Hepatocyte (in vitro differentiated cells): ENCODE data around the gene HTRA1. TPM values are rescaled to one million over a fixed set of nuclear protein-coding genes. Genes with fewer than 3 reads are reported as not detected.

Source experiments
- DNase-seq: peaks from one replicate; pipeline ENCODE4 v3.0.0-alpha.2; 2016; ENCODE audit warnings: low spot score
- H2AFZ ChIP-seq: fragments of 200-600 bp; sonication (generic); 2 replicates; pipeline ENCODE4 v1.6.0; 2016; ENCODE audit warnings: antibody characterized with exemption, mild to moderate bottlenecking
- H3K27ac ChIP-seq: fragments of 200-600 bp; sonication (generic); 2 replicates; pipeline ENCODE4 v1.5.1; 2016; ENCODE audit warnings: mild to moderate bottlenecking
- H3K27me3 ChIP-seq: fragments of 200-600 bp; sonication (generic); 2 replicates; pipeline ENCODE4 v1.6.1; 2016
- H3K36me3 ChIP-seq: fragments of 200-600 bp; sonication (generic); replicated peaks from 2 replicates; pipeline ENCODE4 v1.5.1; 2016; ENCODE audit warnings: low read depth; ENCODE audit not compliant: insufficient read depth
- H3K4me1 ChIP-seq: fragments of 200-600 bp; sonication (generic); 2 replicates; pipeline ENCODE4 v1.5.1; 2016; ENCODE audit warnings: mild to moderate bottlenecking, moderate library complexity; ENCODE audit not compliant: insufficient read depth
- H3K4me2 ChIP-seq: fragments of 200-600 bp; sonication (generic); 2 replicates; pipeline ENCODE4 v1.6.0; 2016
- H3K4me3 ChIP-seq: fragments of 200-600 bp; sonication (generic); 2 replicates; pipeline ENCODE4 v1.5.1; 2016; ENCODE audit warnings: mild to moderate bottlenecking
- H3K79me2 ChIP-seq: fragments of 200-600 bp; sonication (generic); 2 replicates; pipeline ENCODE4 v1.6.0; 2017; ENCODE audit warnings: mild to moderate bottlenecking
- H3K9me2 ChIP-seq: fragments of 200-600 bp; sonication (generic); replicated peaks from 2 replicates; pipeline ENCODE4 v1.6.0; 2017; ENCODE audit warnings: mild to moderate bottlenecking; ENCODE audit not compliant: insufficient read depth
- H3K9me3 ChIP-seq: fragments of 200-600 bp; sonication (generic); 2 replicates; pipeline ENCODE4 v1.5.1; 2016; ENCODE audit warnings: low read depth, mild to moderate bottlenecking
- H4K20me1 ChIP-seq: fragments of 200-600 bp; sonication (generic); 2 replicates; pipeline ENCODE4 v1.6.0; 2016; ENCODE audit warnings: mild to moderate bottlenecking; ENCODE audit not compliant: insufficient read depth, poor library complexity, severe bottlenecking
- CTCF ChIP-seq: fragments of 200-600 bp; sonication (generic); IDR thresholded peaks from 2 replicates; pipeline ENCODE4 v1.5.1; 2016; ENCODE audit warnings: antibody characterized with exemption, mild to moderate bottlenecking; ENCODE audit not compliant: poor library complexity
- EZH2 ChIP-seq: fragments of 200-600 bp; sonication (generic); IDR thresholded peaks from 2 replicates; pipeline ENCODE4 v1.6.1; 2016; ENCODE audit warnings: antibody characterized with exemption, mild to moderate bottlenecking, borderline replicate concordance
- EZH2phosphoT487 ChIP-seq: fragments of 200-600 bp; sonication (generic); IDR thresholded peaks from one replicate; pipeline ENCODE4 v1.6.1; 2018; ENCODE audit warnings: antibody characterized with exemption, mild to moderate bottlenecking, low read depth, moderate library complexity; ENCODE audit not compliant: unreplicated experiment, severe bottlenecking
- WGBS: methylation state at CpG from one replicate; pipeline ENCODE4 v1.1.6; 2016; ENCODE audit warnings: low lambda C conversion rate; ENCODE audit errors: missing lambda C conversion rate; 5-methylcytosine and 5-hydroxymethylcytosine counted together
- polyA plus RNA-seq: library from polyadenylated mRNA; unstranded; fragments of >200 nt; fragmentation: Nextera tagmentation; extraction: Ambion mirVana; gene quantifications from 2 replicates; pipeline ENCODE4 v1.2.1, GENCODE V29; 2016
- total RNA-seq: library from RNA; depleted of rRNA; stranded (reverse); fragments of >200 nt; gene quantifications from 2 replicates; pipeline ENCODE4 v1.2.3, GENCODE V29; 2014

HTRA1 gene
- total and polyA plus RNA-seq, 2 experiments from 2014 or later = 91.9 to 160 TPM

- no peak for DNase-seq
- no peaks in the 10 kb centered on the region for H4K20me1 ChIP-seq
- no peaks in the 10 kb centered on the region for H3K9me2 ChIP-seq
- no peaks in the 10 kb centered on the region for H3K79me2 ChIP-seq
- H3K36me3 ChIP-seq = no peaks in the 10 kb centered on the region
- H3K4me3 ChIP-seq = no peak overlapping the region
- 69% methylated on average over 5 of the region's 5 CpGs for WGBS
- H3K4me2 ChIP-seq = no peak overlapping the region
- no peaks in the 10 kb centered on the region for H3K27me3 ChIP-seq
- no peak overlapping the region for H3K27ac ChIP-seq
- no peaks in the 10 kb centered on the region for H3K9me3 ChIP-seq
- no peak overlapping the region for H2AFZ ChIP-seq
- no peak for TF ChIP-seq CTCF
- H3K4me1 ChIP-seq = peaks cover 13% of the 10 kb centered on the region
These were observed 38.8 kb downstream of the HTRA1 start for GRCh38 chr10:122500194-122500593.

- no peaks in the 10 kb centered on the region for H3K79me2 ChIP-seq
- TF ChIP-seq CTCF = no peak
- TF ChIP-seq EZH2 = no peak
- TF ChIP-seq EZH2phosphoT487 = no peak
- DNase-seq = no peak
- H3K4me3 ChIP-seq = no peak overlapping the region
- WGBS = 93% methylated on average over 6 of the region's 6 CpGs
- H3K4me2 ChIP-seq = no peak overlapping the region
- H3K36me3 ChIP-seq = no peaks in the 10 kb centered on the region
- H2AFZ ChIP-seq = no peak overlapping the region
- peaks cover 13% of the 10 kb centered on the region for H3K4me1 ChIP-seq
- H3K9me3 ChIP-seq = no peaks in the 10 kb centered on the region
- H4K20me1 ChIP-seq = no peaks in the 10 kb centered on the region
- H3K27me3 ChIP-seq = no peaks in the 10 kb centered on the region
- no peaks in the 10 kb centered on the region for H3K9me2 ChIP-seq
- H3K27ac ChIP-seq = no peak overlapping the region
These were observed 39.4 kb downstream of the HTRA1 start for GRCh38 chr10:122500726-122501125.

- Histone ChIP-seq H3K4me3 (no peak overlapping the region), H3K27ac (no peak overlapping the region), H2AFZ (no peak overlapping the region), H3K27me3 (no peaks in the 10 kb centered on the region), H3K4me2 (no peak overlapping the region), H3K9me3 (no peaks in the 10 kb centered on the region), H3K79me2 (no peaks in the 10 kb centered on the region), H3K4me1 (peaks cover 13% of the 10 kb centered on the region), H3K36me3 (no peaks in the 10 kb centered on the region), H3K9me2 (no peaks in the 10 kb centered on the region), H4K20me1 (no peaks in the 10 kb centered on the region)
- WGBS = 81% methylated on average over 13 of the region's 13 CpGs
- TF ChIP-seq EZH2phosphoT487 (no peak), EZH2 (no peak), CTCF (no peak)
- no peak for DNase-seq
These were observed 41.7 kb downstream of the HTRA1 start for GRCh38 chr10:122503012-122503411.
